BLaER1 treated with 17β-estradiol and CSF1 and Interleukin-3, amounts not matched to agents 10 nM and 100 nM (cell line): ENCODE data around the gene PHIP.

ENCODE experiments used
- H3K27ac ChIP-seq, 11 experiments: shearing (Covaris generic); formaldehyde crosslinking; 2 replicates each; pipeline ENCODE4 v1.8.1; 2022
- H3K27me3 ChIP-seq, 11 experiments: shearing (Covaris generic); formaldehyde crosslinking; 2 replicates each; pipeline ENCODE4 v1.8.1; 2022
- H3K36me3 ChIP-seq, 11 experiments: shearing (Covaris generic); formaldehyde crosslinking; 2 replicates each; pipeline ENCODE4 v1.8.1; 2022
- H3K4me1 ChIP-seq, 10 experiments: shearing (Covaris generic); formaldehyde crosslinking; 2 replicates each; pipeline ENCODE4 v1.8.1; 2022
- H3K4me2 ChIP-seq, 11 experiments: shearing (Covaris generic); formaldehyde crosslinking; 2 replicates each; pipeline ENCODE4 v1.8.1; 2022
- H3K4me3 ChIP-seq, 10 experiments: shearing (Covaris generic); formaldehyde crosslinking; 2 replicates each; pipeline ENCODE4 v1.8.1; 2022
- H3K9ac ChIP-seq, 11 experiments: shearing (Covaris generic); formaldehyde crosslinking; 2 replicates each; pipeline ENCODE4 v1.8.1; 2022
- H3K9me3 ChIP-seq, 11 experiments: shearing (Covaris generic); formaldehyde crosslinking; replicated peaks in 1 of 11; 2 replicates each; pipeline ENCODE4 v1.8.1; 2022
- H4K20me1 ChIP-seq, 11 experiments: shearing (Covaris generic); formaldehyde crosslinking; 2 replicates each; pipeline ENCODE4 v1.8.1; 2022
- Cebpa-rat ChIP-seq, 11 experiments: shearing (Covaris generic); IDR thresholded peaks; 2 replicates each; pipeline ENCODE4 v1.8.1; 2022

Gene PHIP

GRCh38 chr6:79034865-79035264 lies 43.2 kb downstream of the PHIP start:
- H4K20me1 ChIP-seq, result peaks cover 0 to 20% (median 0%) of the 10 kb centered on the region in 11 experiments; a peak in 3 of 22 replicates
- H3K9me3 ChIP-seq, result no peaks in the 10 kb centered on the region
- H3K27ac ChIP-seq, result no peak overlapping the region
- H3K4me1 ChIP-seq, result no peaks in the 10 kb centered on the region
- peaks cover 9 to 81% (median 34%) of the 10 kb centered on the region in 11 experiments; a peak in 18 of 22 replicates for H3K36me3 ChIP-seq
- no peak for TF ChIP-seq Cebpa-rat (IDR thresholded peaks at IDR 0.05)
- H3K4me2 ChIP-seq, result no peak overlapping the region
- H3K9ac ChIP-seq, result no peak overlapping the region
- no peak overlapping the region for H3K4me3 ChIP-seq
- H3K27me3 ChIP-seq, result no peaks in the 10 kb centered on the region

GRCh38 chr6:79033279-79033678 lies 44.8 kb downstream of the PHIP start:
- Histone ChIP-seq H3K4me3 (no peak overlapping the region), H3K4me1 (no peaks in the 10 kb centered on the region), H3K9me3 (no peaks in the 10 kb centered on the region), H3K27me3 (no peaks in the 10 kb centered on the region), H3K36me3 (peaks cover 9 to 68% (median 32%) of the 10 kb centered on the region in 11 experiments; a peak in 18 of 22 replicates), H4K20me1 (peaks cover 0 to 22% (median 0%) of the 10 kb centered on the region in 11 experiments; a peak in 5 of 22 replicates), H3K27ac (no peak overlapping the region), H3K9ac (no peak overlapping the region), H3K4me2 (no peak overlapping the region)
- TF ChIP-seq Cebpa-rat (IDR thresholded peaks at IDR 0.05), result no peak

GRCh38 chr6:79031821-79032590 lies 46.0 kb downstream of the PHIP start:
- Histone ChIP-seq H3K27ac (no peak overlapping the region), H3K36me3 (peaks cover 4 to 55% (median 20%) of the 10 kb centered on the region in 11 experiments; a peak in 14 of 22 replicates), H3K4me3 (no peak overlapping the region), H3K9me3 (no peaks in the 10 kb centered on the region), H3K27me3 (no peaks in the 10 kb centered on the region), H3K4me2 (no peak overlapping the region), H3K9ac (no peak overlapping the region), H3K4me1 (no peaks in the 10 kb centered on the region), H4K20me1 (peaks cover 0 to 20% (median 0%) of the 10 kb centered on the region in 11 experiments; a peak in 5 of 22 replicates)
- no peak for TF ChIP-seq Cebpa-rat (IDR thresholded peaks at IDR 0.05)

- no peak overlapping the region for H3K9ac ChIP-seq
- H3K36me3 ChIP-seq, result peaks cover 9 to 53% (median 15%) of the 10 kb centered on the region in 11 experiments; a peak in 12 of 22 replicates
- H4K20me1 ChIP-seq, result peaks cover 0 to 20% (median 0%) of the 10 kb centered on the region in 11 experiments; a peak in 5 of 22 replicates
- no peaks in the 10 kb centered on the region for H3K27me3 ChIP-seq
- H3K4me3 ChIP-seq, result no peak overlapping the region
- H3K27ac ChIP-seq, result no peak overlapping the region
- no peaks in the 10 kb centered on the region for H3K9me3 ChIP-seq
- no peak overlapping the region for H3K4me2 ChIP-seq
- TF ChIP-seq Cebpa-rat (IDR thresholded peaks at IDR 0.05), result no peak
- no peaks in the 10 kb centered on the region for H3K4me1 ChIP-seq
These were observed 47.5 kb downstream of the PHIP start for GRCh38 chr6:79030511-79030910.

- Histone ChIP-seq H3K9me3 (no peaks in the 10 kb centered on the region), H3K4me3 (no peak overlapping the region), H3K27me3 (no peaks in the 10 kb centered on the region), H3K4me2 (no peak overlapping the region), H3K9ac (no peak overlapping the region), H4K20me1 (peaks cover 0 to 18% (median 0%) of the 10 kb centered on the region in 11 experiments; a peak in 5 of 22 replicates), H3K27ac (no peak overlapping the region), H3K4me1 (no peaks in the 10 kb centered on the region), H3K36me3 (peaks cover 11 to 52% (median 19%) of the 10 kb centered on the region in 11 experiments; a peak in 12 of 22 replicates)
- TF ChIP-seq Cebpa-rat (IDR thresholded peaks at IDR 0.05), result no peak
These were observed 48.0 kb downstream of the PHIP start for GRCh38 chr6:79030023-79030422.

GRCh38 chr6:79028641-79029314 lies 49.3 kb downstream of the PHIP start:
- H4K20me1 ChIP-seq, result peaks cover 0 to 15% (median 0%) of the 10 kb centered on the region in 11 experiments; a peak in 5 of 22 replicates
- no peaks in the 10 kb centered on the region for H3K27me3 ChIP-seq
- H3K27ac ChIP-seq, result no peak overlapping the region
- no peaks in the 10 kb centered on the region for H3K4me1 ChIP-seq
- peaks cover 5 to 41% (median 22%) of the 10 kb centered on the region in 11 experiments; a peak in 14 of 22 replicates for H3K36me3 ChIP-seq
- no peak overlapping the region for H3K4me3 ChIP-seq
- TF ChIP-seq Cebpa-rat (IDR thresholded peaks at IDR 0.05), result no peak
- no peak overlapping the region for H3K4me2 ChIP-seq
- no peak overlapping the region for H3K9ac ChIP-seq
- no peaks in the 10 kb centered on the region for H3K9me3 ChIP-seq

GRCh38 chr6:79011940-79012339 lies 66.1 kb downstream of the PHIP start:
- no peak for TF ChIP-seq Cebpa-rat (IDR thresholded peaks at IDR 0.05)
- H3K27ac ChIP-seq, result no peak overlapping the region
- no peak overlapping the region for H3K4me2 ChIP-seq
- H3K4me3 ChIP-seq, result no peak overlapping the region
- H3K36me3 ChIP-seq, result peaks cover 4 to 43% (median 20%) of the 10 kb centered on the region in 11 experiments; a peak in 12 of 22 replicates
- no peaks in the 10 kb centered on the region for H4K20me1 ChIP-seq
- H3K27me3 ChIP-seq, result no peaks in the 10 kb centered on the region
- no peak overlapping the region for H3K9ac ChIP-seq
- no peaks in the 10 kb centered on the region for H3K9me3 ChIP-seq
- no peaks in the 10 kb centered on the region for H3K4me1 ChIP-seq

- no peaks in the 10 kb centered on the region for H3K27me3 ChIP-seq
- H3K4me1 ChIP-seq, result no peaks in the 10 kb centered on the region
- no peaks in the 10 kb centered on the region for H3K9me3 ChIP-seq
- H3K27ac ChIP-seq, result no peak overlapping the region
- no peak overlapping the region for H3K4me2 ChIP-seq
- TF ChIP-seq Cebpa-rat (IDR thresholded peaks at IDR 0.05), result no peak
- no peaks in the 10 kb centered on the region for H4K20me1 ChIP-seq
- peaks cover 0 to 30% (median 12%) of the 10 kb centered on the region in 11 experiments; a peak in 12 of 22 replicates for H3K36me3 ChIP-seq
- H3K4me3 ChIP-seq, result no peak overlapping the region
- H3K9ac ChIP-seq, result no peak overlapping the region
These were observed 67.6 kb downstream of the PHIP start for GRCh38 chr6:79010422-79010821.

GRCh38 chr6:79009819-79010218 lies 68.2 kb downstream of the PHIP start:
- no peak overlapping the region for H3K4me3 ChIP-seq
- no peak overlapping the region for H3K27ac ChIP-seq
- no peaks in the 10 kb centered on the region for H3K9me3 ChIP-seq
- no peaks in the 10 kb centered on the region for H3K4me1 ChIP-seq
- no peak for TF ChIP-seq Cebpa-rat (IDR thresholded peaks at IDR 0.05)
- no peaks in the 10 kb centered on the region for H4K20me1 ChIP-seq
- peaks cover 0 to 24% (median 6%) of the 10 kb centered on the region in 11 experiments; a peak in 10 of 22 replicates for H3K36me3 ChIP-seq
- H3K9ac ChIP-seq, result no peak overlapping the region
- H3K4me2 ChIP-seq, result no peak overlapping the region
- H3K27me3 ChIP-seq, result no peaks in the 10 kb centered on the region
